Activated CD8-positive, alpha-beta memory T cell treated with anti-CD3 and anti-CD28 coated beads for 24 hours (primary cell): ENCODE results near the gene CLEC9A.

Experiments
- DNase-seq: peaks from one replicate; pipeline ENCODE4 v3.0.0-alpha.2; 2020

CLEC9A gene

GRCh38 chr12:10067942-10068341, 37.5 kb downstream of the CLEC9A start:
- no peak for DNase-seq

- DNase-seq, result no peak
These were observed 38.2 kb downstream of the CLEC9A start for GRCh38 chr12:10068644-10069043.

GRCh38 chr12:10069099-10069498, 38.6 kb downstream of the CLEC9A start:
- DNase-seq, result no peak

- no peak for DNase-seq
These were observed 39.5 kb downstream of the CLEC9A start for GRCh38 chr12:10069976-10070375.

GRCh38 chr12:10070380-10070779, 39.9 kb downstream of the CLEC9A start:
- DNase-seq, result no peak

GRCh38 chr12:10072131-10072530, 41.6 kb downstream of the CLEC9A start:
- no peak for DNase-seq

- no peak for DNase-seq
These were observed 42.8 kb downstream of the CLEC9A start for GRCh38 chr12:10073261-10073660.

GRCh38 chr12:10075451-10075850, 45.0 kb downstream of the CLEC9A start:
- DNase-seq, result no peak

- DNase-seq, result no peak
These were observed 51.8 kb downstream of the CLEC9A start for GRCh38 chr12:10082117-10082874.

- DNase-seq, result no peak
These were observed 54.3 kb downstream of the CLEC9A start for GRCh38 chr12:10084733-10085132.

GRCh38 chr12:10086387-10086786, 55.9 kb downstream of the CLEC9A start:
- no peak for DNase-seq

- DNase-seq, result no peak
These were observed 57.5 kb downstream of the CLEC9A start for GRCh38 chr12:10088031-10088430.

GRCh38 chr12:10088955-10089900, 58.7 kb downstream of the CLEC9A start:
- DNase-seq, result no peak

GRCh38 chr12:10094646-10095395, 64.3 kb downstream of the CLEC9A start:
- DNase-seq, result no peak

GRCh38 chr12:10095971-10096370, 65.5 kb downstream of the CLEC9A start:
- DNase-seq, result no peak

GRCh38 chr12:10097521-10097920, 67.0 kb downstream of the CLEC9A start:
- no peak for DNase-seq

GRCh38 chr12:10098791-10099190, 68.3 kb downstream of the CLEC9A start, which contains the start of gene CLEC1A:
CLEC1A (minus strand) TSS chr12:10098985; CDS start chr12:10098922, 63 bp downstream.
- DNase-seq, result no peak

GRCh38 chr12:10101042-10101579, 70.6 kb downstream of the CLEC9A start:
- no peak for DNase-seq

GRCh38 chr12:10101648-10102220, 71.3 kb downstream of the CLEC9A start:
- DNase-seq, result no peak

- no peak for DNase-seq
These were observed 71.8 kb downstream of the CLEC9A start for GRCh38 chr12:10102322-10102721.

- DNase-seq, result no peak
These were observed 79.9 kb downstream of the CLEC9A start for GRCh38 chr12:10110256-10110844.

GRCh38 chr12:10111451-10111850, 81.0 kb downstream of the CLEC9A start:
- DNase-seq, result no peak
